ENCODE measurements around the gene LGMN.

The LGMN gene

GRCh38 chr14:92706386-92706785 lies 42.0 kb downstream of the LGMN start:
- H3K79me2 ChIP-seq (ENCODE audit: insufficient read depth, low read length), result no peaks in the 10 kb centered on the region
- H3K27me3 ChIP-seq (ENCODE audit: insufficient read depth, low read length, poor library complexity, severe bottlenecking), result no peaks in the 10 kb centered on the region
- H3F3A ChIP-seq (ENCODE audit: low read depth), result no peaks in the 10 kb centered on the region
- no peaks in the 10 kb centered on the region for H3K36me3 ChIP-seq (ENCODE audit: insufficient read depth, low read length)
- H3K9me2 ChIP-seq (replicated peaks; ENCODE audit: low read depth, low read length), result no peaks in the 10 kb centered on the region
- no peak overlapping the region for H3K9ac ChIP-seq (ENCODE audit: low read depth, low read length, poor library complexity, severe bottlenecking)
- H2AFZ ChIP-seq (ENCODE audit: low read length), result no peak overlapping the region
- H3K9me3 ChIP-seq (ENCODE audit: insufficient read depth, low read depth, low read length), result no peaks in the 10 kb centered on the region
- H3K4me1 ChIP-seq (ENCODE audit: insufficient read depth, low read length, poor library complexity, severe bottlenecking), result no peaks in the 10 kb centered on the region
- no peak for TF ChIP-seq CTCF (conservative IDR thresholded peaks at IDR 0.05; ENCODE audit: low read length)
- no peak for TF ChIP-seq EZH2phosphoT487 (IDR thresholded peaks at IDR 0.05; ENCODE audit: borderline replicate concordance)
- no peaks in the 10 kb centered on the region for H4K20me1 ChIP-seq (ENCODE audit: insufficient read depth, low read length, poor library complexity, severe bottlenecking)
- no peak overlapping the region for H3K4me2 ChIP-seq (ENCODE audit: low read depth, low read length, poor library complexity, severe bottlenecking)
- H3K4me3 ChIP-seq (ENCODE audit: low read length, poor library complexity, severe bottlenecking), result no peak overlapping the region

GRCh38 chr14:92704821-92705220 lies 43.6 kb downstream of the LGMN start:
- H3K9me3 ChIP-seq (ENCODE audit: insufficient read depth, low read depth, low read length), result no peaks in the 10 kb centered on the region
- H3K79me2 ChIP-seq (ENCODE audit: insufficient read depth, low read length), result no peaks in the 10 kb centered on the region
- H3K4me1 ChIP-seq (ENCODE audit: insufficient read depth, low read length, poor library complexity, severe bottlenecking), result no peaks in the 10 kb centered on the region
- H4K20me1 ChIP-seq (ENCODE audit: insufficient read depth, low read length, poor library complexity, severe bottlenecking), result no peaks in the 10 kb centered on the region
- no peak overlapping the region for H3K4me3 ChIP-seq (ENCODE audit: low read length, poor library complexity, severe bottlenecking)
- H3K9me2 ChIP-seq (replicated peaks; ENCODE audit: low read depth, low read length), result no peaks in the 10 kb centered on the region
- H3F3A ChIP-seq (ENCODE audit: low read depth), result no peaks in the 10 kb centered on the region
- H3K36me3 ChIP-seq (ENCODE audit: insufficient read depth, low read length), result no peaks in the 10 kb centered on the region
- no peaks in the 10 kb centered on the region for H3K27me3 ChIP-seq (ENCODE audit: insufficient read depth, low read length, poor library complexity, severe bottlenecking)
- TF ChIP-seq EZH2phosphoT487 (IDR thresholded peaks at IDR 0.05; ENCODE audit: borderline replicate concordance), result no peak
- TF ChIP-seq CTCF (conservative IDR thresholded peaks at IDR 0.05; ENCODE audit: low read length), result no peak
- H2AFZ ChIP-seq (ENCODE audit: low read length), result no peak overlapping the region
- H3K4me2 ChIP-seq (ENCODE audit: low read depth, low read length, poor library complexity, severe bottlenecking), result no peak overlapping the region
- H3K9ac ChIP-seq (ENCODE audit: low read depth, low read length, poor library complexity, severe bottlenecking), result no peak overlapping the region

- no peaks in the 10 kb centered on the region for H3K36me3 ChIP-seq (ENCODE audit: insufficient read depth, low read length)
- no peak overlapping the region for H3K9ac ChIP-seq (ENCODE audit: low read depth, low read length, poor library complexity, severe bottlenecking)
- no peaks in the 10 kb centered on the region for H3K27me3 ChIP-seq (ENCODE audit: insufficient read depth, low read length, poor library complexity, severe bottlenecking)
- H3K4me1 ChIP-seq (ENCODE audit: insufficient read depth, low read length, poor library complexity, severe bottlenecking), result no peaks in the 10 kb centered on the region
- no peak overlapping the region for H2AFZ ChIP-seq (ENCODE audit: low read length)
- no peak for TF ChIP-seq CTCF (conservative IDR thresholded peaks at IDR 0.05; ENCODE audit: low read length)
- TF ChIP-seq EZH2phosphoT487 (IDR thresholded peaks at IDR 0.05; ENCODE audit: borderline replicate concordance), result no peak
- no peak overlapping the region for H3K4me3 ChIP-seq (ENCODE audit: low read length, poor library complexity, severe bottlenecking)
- no peaks in the 10 kb centered on the region for H3K9me3 ChIP-seq (ENCODE audit: insufficient read depth, low read depth, low read length)
- H3K9me2 ChIP-seq (replicated peaks; ENCODE audit: low read depth, low read length), result no peaks in the 10 kb centered on the region
- no peaks in the 10 kb centered on the region for H3F3A ChIP-seq (ENCODE audit: low read depth)
- H3K79me2 ChIP-seq (ENCODE audit: insufficient read depth, low read length), result no peaks in the 10 kb centered on the region
- H4K20me1 ChIP-seq (ENCODE audit: insufficient read depth, low read length, poor library complexity, severe bottlenecking), result no peaks in the 10 kb centered on the region
- no peak overlapping the region for H3K4me2 ChIP-seq (ENCODE audit: low read depth, low read length, poor library complexity, severe bottlenecking)
Observed at GRCh38 chr14:92704036-92704804, 44.2 kb downstream of the LGMN start.
